GM23338 (cell line): ENCODE measurements around the gene MROH2A. TPM values are rescaled to one million over a fixed set of nuclear protein-coding genes. Genes with fewer than 3 reads are reported as not detected.

Experiments
- ATAC-seq: fragments of 200-7000 bp; cut with Tn5 transposase; 3 replicates; pipeline ENCODE4 v1.9.1; 2020
- DNase-seq: peaks from one replicate; pipeline ENCODE4 v3.0.0-alpha.2; 2015; ENCODE audit warnings: low spot score
- H2AFZ ChIP-seq: fragments of 200-600 bp; sonication (generic); 2 replicates; pipeline ENCODE4 v1.8.0; 2016; ENCODE audit warnings: antibody characterized with exemption, mild to moderate bottlenecking, moderate library complexity
- H3F3A ChIP-seq: fragments of 200-600 bp; sonication (generic); replicated peaks from 2 replicates; pipeline ENCODE4 v1.8.0; 2017; ENCODE audit warnings: antibody characterized with exemption, mixed run types, low read depth
- H3K27ac ChIP-seq: fragments of 200-600 bp; sonication (generic); 2 replicates; pipeline ENCODE4 v1.6.1; 2016; ENCODE audit warnings: low read depth
- H3K27me3 ChIP-seq: fragments of 200-600 bp; sonication (generic); 2 replicates; pipeline ENCODE4 v1.8.0; 2016; ENCODE audit warnings: mild to moderate bottlenecking, mixed run types, moderate library complexity; ENCODE audit not compliant: insufficient read depth
- H3K36me3 ChIP-seq: fragments of 200-600 bp; sonication (generic); 2 replicates; pipeline ENCODE4 v1.8.0; 2016; ENCODE audit warnings: mild to moderate bottlenecking; ENCODE audit not compliant: insufficient read depth
- H3K4me1 ChIP-seq: fragments of 200-600 bp; sonication (generic); 2 replicates; pipeline ENCODE4 v1.8.0; 2016; ENCODE audit warnings: mild to moderate bottlenecking, moderate library complexity; ENCODE audit not compliant: insufficient read depth
- H3K4me2 ChIP-seq: fragments of 200-600 bp; sonication (generic); 2 replicates; pipeline ENCODE4 v1.7.1; 2017; ENCODE audit warnings: mixed run types
- H3K4me3 ChIP-seq: fragments of 200-600 bp; sonication (generic); 2 replicates; pipeline ENCODE4 v1.6.1; 2016; ENCODE audit warnings: mixed run types
- H3K79me2 ChIP-seq: fragments of 200-600 bp; sonication (generic); replicated peaks from 2 replicates; pipeline ENCODE4 v1.8.0; 2017; ENCODE audit warnings: mild to moderate bottlenecking; ENCODE audit not compliant: insufficient read depth
- H3K9me2 ChIP-seq: fragments of 200-600 bp; sonication (generic); 2 replicates; pipeline ENCODE4 v1.8.0; 2017; ENCODE audit not compliant: insufficient read depth
- H4K20me1 ChIP-seq: fragments of 200-600 bp; sonication (generic); replicated peaks from 2 replicates; pipeline ENCODE4 v1.8.0; 2017; ENCODE audit warnings: mild to moderate bottlenecking; ENCODE audit not compliant: insufficient read depth
- H3K27ac Mint-ChIP-seq: 2 replicates; pipeline ENCODE4 v1.8.0; 2020; ENCODE audit warnings: inconsistent platforms, mild to moderate bottlenecking, moderate library complexity, mixed read lengths
- H3K27me3 Mint-ChIP-seq: 3 replicates; pipeline ENCODE4 v1.8.0; 2022; ENCODE audit warnings: low read depth, mild to moderate bottlenecking, moderate library complexity, mixed read lengths, inconsistent platforms; ENCODE audit not compliant: insufficient read depth, poor library complexity
- H3K36me3 Mint-ChIP-seq: 3 replicates; pipeline ENCODE4 v1.8.0; 2021; ENCODE audit warnings: low read depth, mild to moderate bottlenecking, inconsistent platforms, moderate library complexity, mixed read lengths
- H3K4me1 Mint-ChIP-seq: 3 replicates; pipeline ENCODE4 v1.8.0; 2020; ENCODE audit warnings: mild to moderate bottlenecking, inconsistent platforms, mixed read lengths
- H3K4me3 Mint-ChIP-seq: 3 replicates; pipeline ENCODE4 v1.8.0; 2021; ENCODE audit warnings: moderate library complexity, mild to moderate bottlenecking, inconsistent platforms, mixed read lengths
- H3K9me3 Mint-ChIP-seq: 3 replicates; pipeline ENCODE4 v1.8.0; 2020; ENCODE audit warnings: moderate library complexity, mild to moderate bottlenecking, inconsistent platforms, mixed read lengths
- CTCF ChIP-seq, 2 experiments: fragments of 200-600 bp in 1 of 2; sonication (generic) in 1 of 2; conservative IDR thresholded peaks; 2 replicates each; pipeline versions ENCODE4 v1.5.1 to v1.6.1; 2016 to 2017; ENCODE audit warnings: antibody characterized with exemption in 2 of 2, low read depth in 2 of 2, mild to moderate bottlenecking in 2 of 2, moderate library complexity in 1 of 2
- REST ChIP-seq: IDR thresholded peaks from one replicate; pipeline ENCODE4 v1.6.1; 2018; ENCODE audit warnings: antibody characterized with exemption; ENCODE audit not compliant: unreplicated experiment
- ZNF462 ChIP-seq: fragments of 250-450 bp; sonication (Bioruptor Pico); IDR thresholded peaks from 2 replicates; pipeline ENCODE4 v1.5.0; 2020; ENCODE audit warnings: mild to moderate bottlenecking, moderate library complexity
- polyA plus RNA-seq: library from polyadenylated mRNA; unstranded; fragments of >200 nt; fragmentation: Nextera tagmentation; extraction: Ambion mirVana; gene quantifications from 2 replicates; pipeline ENCODE4 v1.2.1, GENCODE V29; 2016
- total RNA-seq: library from RNA; depleted of rRNA; stranded (reverse); fragments of >200 nt; shearing (Covaris generic); gene quantifications from 2 replicates; pipeline ENCODE4 v1.2.3, GENCODE V29; 2014

Gene MROH2A
- total and polyA plus RNA-seq, 2 experiments from 2014 or later: not detected

- TF ChIP-seq ZNF462 (CRISPR knock-in tag): no peak
Measured at GRCh38 chr2:233799716-233800115, 21.6 kb downstream of the MROH2A start (continued).

GRCh38 chr2:233800208-233800607 lies 22.1 kb downstream of the MROH2A start:
- no peak overlapping the region for H3K27ac Mint-ChIP-seq
- H3K4me3 Mint-ChIP-seq: no peak overlapping the region
- H3K36me3 ChIP-seq: no peaks in the 10 kb centered on the region
- no peaks in the 10 kb centered on the region for H3F3A ChIP-seq
- H3K4me2 ChIP-seq: no peak overlapping the region
- H3K36me3 Mint-ChIP-seq: no peaks in the 10 kb centered on the region; the same call in 2 of the 3 replicates
- H3K27ac ChIP-seq: no peak overlapping the region
- DNase-seq (no peak), ATAC-seq (no peak)
- no peaks in the 10 kb centered on the region for H3K4me1 ChIP-seq
- H2AFZ ChIP-seq: no peak overlapping the region
- peaks cover 3% of the 10 kb centered on the region for H3K27me3 Mint-ChIP-seq
- H3K4me3 ChIP-seq: no peak overlapping the region
- H3K4me1 Mint-ChIP-seq: no peaks in the 10 kb centered on the region
- no peaks in the 10 kb centered on the region for H4K20me1 ChIP-seq
- H3K9me2 ChIP-seq: no peaks in the 10 kb centered on the region
- no peaks in the 10 kb centered on the region for H3K27me3 ChIP-seq
- H3K79me2 ChIP-seq: no peaks in the 10 kb centered on the region
- H3K9me3 Mint-ChIP-seq: peaks cover 19% of the 10 kb centered on the region
- TF ChIP-seq REST (no peak), CTCF (conservative IDR thresholded peaks at IDR 0.05; ENCODE audit: low read depth in 2 of 2) (no peak), ZNF462 (CRISPR knock-in tag) (no peak)
